HCT116 (cell line): ENCODE results near the gene CAMSAP1. TPM values are rescaled to one million over a fixed set of nuclear protein-coding genes. Genes with fewer than 3 reads are reported as not detected.
A peak's percentile ranks its signal among the peaks of the same experiment; 100 is the strongest.

Experiments
- ATAC-seq: fragments of 200-7000 bp; cut with Tn5 transposase; 2 replicates; pipeline ENCODE4 v1.9.1; 2020; ENCODE audit warnings: mild to moderate bottlenecking, moderate library complexity
- BruUV-seq: library from RNA; stranded (reverse); fragments of 400-500 nt; replicated peaks from 2 replicates; lab custom pipeline; 2021; lab: Mats Ljungman, UMichigan
- CTCF ChIA-PET: fragments of 300-600 bp; sonication (Branson Sonifier 250); formaldehyde crosslinking; loops from one replicate; lab custom pipeline; 2021; ENCODE audit warnings: antibody characterized with exemption; lab: Charles Lee
- POLR2A ChIA-PET: fragments of 300-600, 350-600 bp; sonication (Branson Sonifier 250); formaldehyde crosslinking; loops from one replicate; lab custom pipeline; 2021; ENCODE audit warnings: antibody characterized with exemption; lab: Charles Lee
- RAD21 ChIA-PET, 2 experiments: fragments of 300-600 bp; sonication (Branson Sonifier 250); formaldehyde crosslinking; loops; one replicate each; lab custom pipeline; 2023; ENCODE audit warnings: low total read pairs in 2 of 2; ENCODE audit not compliant: uncharacterized antibody in 2 of 2, unreplicated experiment in 2 of 2, low non-redundant PET in 1 of 2; lab: Charles Lee
- DNase-seq: peaks from one replicate; pipeline ENCODE4 v3.0.0-alpha.2; 2010; ENCODE audit warnings: low read depth, low spot score
- H2AFZ ChIP-seq: fragments of 200-600 bp; shearing (Covaris generic), sonication (generic); 2 replicates; pipeline ENCODE4 v1.6.1; 2017; ENCODE audit warnings: low read depth, mixed run types, mixed read lengths, antibody characterized with exemption, low read length; ENCODE audit not compliant: poor library complexity, severe bottlenecking
- H3K27ac ChIP-seq: 2 replicates; pipeline ENCODE4 v1.5.1; 2012; ENCODE audit warnings: low read depth, low read length
- H3K27me3 ChIP-seq: fragments of 200-600 bp; sonication (generic); 2 replicates; pipeline ENCODE4 v1.6.1; 2016; ENCODE audit warnings: mixed run types, low read length, mixed read lengths; ENCODE audit not compliant: insufficient read depth
- H3K36me3 ChIP-seq, 2 experiments: fragments of 200-500 bp in 1 of 2; fragments of 200-600 bp in 1 of 2; sonication (Bioruptor generic) in 1 of 2; sonication (generic) in 1 of 2; 2 replicates each; pipeline versions ENCODE4 v1.5.1 to v1.6.1; 2014 to 2016; ENCODE audit warnings: low read length in 2 of 2, inconsistent platforms in 1 of 2, mixed read lengths in 1 of 2, mixed run types in 1 of 2; ENCODE audit not compliant: insufficient read depth in 2 of 2, control insufficient read depth in 1 of 2
- H3K4me1 ChIP-seq, 2 experiments: fragments of 200-600 bp in 1 of 2; sonication (generic) in 1 of 2; 2 replicates each; pipeline versions ENCODE4 v1.5.1 to v1.6.1; 2012 to 2017; ENCODE audit warnings: low read length in 2 of 2, inconsistent platforms in 1 of 2, mild to moderate bottlenecking in 1 of 2, mixed read lengths in 1 of 2, mixed run types in 1 of 2, moderate library complexity in 1 of 2; ENCODE audit not compliant: insufficient read depth in 2 of 2, control insufficient read depth in 1 of 2
- H3K4me2 ChIP-seq: fragments of 200-600 bp; sonication (generic); 2 replicates; pipeline ENCODE4 v1.6.1; 2017; ENCODE audit warnings: mixed run types, low read length, mixed read lengths
- H3K4me3 ChIP-seq, 2 experiments: fragments of 200-600 bp in 1 of 2; sonication (generic) in 1 of 2; replicated peaks in 1 of 2; 2 replicates each; pipeline ENCODE4 v1.5.1; 2011 to 2016; ENCODE audit warnings: low read length in 2 of 2, control low read depth in 1 of 2, low read depth in 1 of 2, mild to moderate bottlenecking in 1 of 2, mixed read lengths in 1 of 2, mixed run types in 1 of 2
- H3K79me2 ChIP-seq: fragments of 200-600 bp; sonication (generic); 2 replicates; pipeline ENCODE4 v1.6.1; 2017; ENCODE audit warnings: mild to moderate bottlenecking, mixed run types, low read length, moderate library complexity, mixed read lengths; ENCODE audit not compliant: insufficient read depth
- H3K9ac ChIP-seq: fragments of 200-600 bp; sonication (generic); 2 replicates; pipeline ENCODE4 v1.6.1; 2016; ENCODE audit warnings: low read length, mixed read lengths
- H3K9me2 ChIP-seq: fragments of 200-600 bp; sonication (generic), shearing (Covaris generic); 2 replicates; pipeline ENCODE4 v1.6.1; 2017; ENCODE audit warnings: mixed run types, mild to moderate bottlenecking, moderate library complexity; ENCODE audit not compliant: insufficient read depth
- H3K9me3 ChIP-seq, 2 experiments: fragments of 200-500 bp in 1 of 2; fragments of 200-600 bp in 1 of 2; sonication (Bioruptor generic) in 1 of 2; sonication (generic) in 1 of 2; 2 replicates each; pipeline ENCODE4 v1.6.1; 2014 to 2017; ENCODE audit warnings: low read length in 2 of 2, mixed read lengths in 2 of 2, inconsistent platforms in 1 of 2, low read depth in 1 of 2, mild to moderate bottlenecking in 1 of 2, mixed run types in 1 of 2, moderate library complexity in 1 of 2; ENCODE audit not compliant: control insufficient read depth in 1 of 2, insufficient read depth in 1 of 2
- H4K20me1 ChIP-seq: fragments of 200-600 bp; sonication (generic), shearing (Covaris generic); 2 replicates; pipeline ENCODE4 v1.6.1; 2017; ENCODE audit warnings: mixed run types, mild to moderate bottlenecking, moderate library complexity; ENCODE audit not compliant: insufficient read depth
- ELF1 ChIP-seq: IDR thresholded peaks from 2 replicates; pipeline ENCODE4 v1.6.1; 2012; ENCODE audit warnings: low read depth, borderline replicate concordance
- EZH2 ChIP-seq: fragments of 200-600 bp; sonication (generic); IDR thresholded peaks from 2 replicates; pipeline ENCODE4 v1.6.1; 2017; ENCODE audit warnings: antibody characterized with exemption, mixed run types
- FOSL1 ChIP-seq: IDR thresholded peaks from 2 replicates; pipeline ENCODE4 v1.6.1; 2012; ENCODE audit warnings: low read depth
- JUND ChIP-seq: IDR thresholded peaks from 2 replicates; pipeline ENCODE4 v1.6.1; 2012
- POLR2A ChIP-seq: IDR thresholded peaks from 2 replicates; pipeline ENCODE4 v1.7.0; 2011; ENCODE audit warnings: borderline replicate concordance; ENCODE audit not compliant: insufficient read depth, insufficient read length; ENCODE audit errors: extremely low read depth
- SIN3A ChIP-seq: IDR thresholded peaks from 2 replicates; pipeline ENCODE4 v1.6.1; 2012; ENCODE audit warnings: low read depth
- YY1 ChIP-seq: IDR thresholded peaks from 2 replicates; pipeline ENCODE4 v1.6.1; 2011; ENCODE audit warnings: low read length, low read depth, moderate library complexity, mild to moderate bottlenecking; ENCODE audit not compliant: insufficient replicate concordance; ENCODE audit errors: extremely low read depth
- ZFX ChIP-seq: fragments of 450-650 bp; IDR thresholded peaks from 2 replicates; pipeline ENCODE4 v1.6.1; 2017
- ZNF274 ChIP-seq: fragments of 200-500 bp; sonication (Bioruptor generic); IDR thresholded peaks from 2 replicates; pipeline ENCODE4 v1.6.1; 2014; ENCODE audit warnings: mild to moderate bottlenecking, low read depth, low read length, inconsistent platforms
- intact Hi-C: fragments of 100-400 bp; cut with micrococcal nuclease; formaldehyde crosslinking; loops from 2 replicates; pipeline ENCODE4 v1.10.0; 2022
- total RNA-seq: library from RNA; stranded (reverse); gene quantifications from one replicate; pipeline ENCODE4 v1.2.1, GENCODE V29; 2021; ENCODE audit not compliant: unreplicated experiment
- TF ChIP-seq, protein P1 (sequence below): IDR thresholded peaks from 2 replicates; pipeline ENCODE4 v1.6.1; 2011; ENCODE audit warnings: mild to moderate bottlenecking, low read length, moderate library complexity; ENCODE audit not compliant: insufficient replicate concordance; ENCODE audit errors: extremely low read depth
- TF ChIP-seq, protein P2 (sequence below): IDR thresholded peaks from 2 replicates; pipeline ENCODE4 v1.6.1; 2012; ENCODE audit warnings: low read depth
- TF ChIP-seq, protein P3 (sequence below): IDR thresholded peaks from 2 replicates; pipeline ENCODE4 v1.6.1; 2012

Gene CAMSAP1
- total RNA-seq, 1 experiment from 2014 or later, result 33.1 TPM

DNA sequence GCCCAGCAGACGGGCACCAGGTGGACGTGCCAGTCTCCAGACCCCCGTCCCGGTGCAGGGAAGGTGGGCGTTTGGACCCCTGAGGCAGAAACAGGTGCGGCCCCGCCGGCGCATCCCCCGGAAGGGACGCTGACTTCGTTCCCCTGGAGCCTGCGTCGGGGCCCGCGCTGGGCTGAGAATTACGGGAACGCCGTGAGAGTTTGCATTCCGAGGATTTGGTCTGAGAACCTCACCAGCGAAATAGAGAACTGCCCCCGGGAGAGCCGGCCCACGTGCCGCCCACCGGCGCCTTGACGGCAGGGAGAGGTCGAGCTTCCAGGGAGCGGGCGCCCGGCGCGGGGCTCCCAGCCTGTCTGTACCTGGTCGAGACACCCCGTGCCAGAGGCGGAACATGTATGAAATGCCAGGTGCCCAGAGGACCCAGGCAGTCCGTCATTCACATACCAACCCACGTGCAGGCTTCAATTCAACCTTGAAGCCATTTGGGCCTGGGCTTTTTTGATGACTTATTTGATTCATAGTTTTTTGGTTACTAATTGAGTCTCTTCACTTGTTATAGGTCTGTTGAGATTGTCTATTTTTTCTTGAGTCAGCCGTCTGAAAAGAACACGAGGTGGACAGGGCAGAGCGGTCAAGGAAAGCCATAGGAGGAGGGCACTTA is 877 bp upstream of the CAMSAP1 start:
- DNase-seq, result no peak
- intact Hi-C loops, result no loop called here
- Histone ChIP-seq H4K20me1 (peaks cover 9% of the 10 kb centered on the region; the same call in 1 of the 2 replicates), H3K9me3 (no peaks in the 10 kb centered on the region), H3K9ac (peak overlapping the region; percentile 66), H3K4me2 (peak overlapping the region; percentile 88), H2AFZ (no peak overlapping the region), H3K36me3 (peaks cover 0 to 18% of the 10 kb centered on the region in 2 experiments; a peak in 2 of 4 replicates), H3K27me3 (no peaks in the 10 kb centered on the region), H3K79me2 (peaks cover 66% of the 10 kb centered on the region), H3K4me1 (peaks cover 31 to 49% of the 10 kb centered on the region in 2 experiments)
- no peak for ATAC-seq
- CTCF ChIA-PET, result no interaction called here
- TF ChIP-seq ELF1 (no peak), ZFX (no peak), POLR2A (no peak), ZNF274 (no peak), EZH2 (no peak), SIN3A (no peak), JUND (no peak), FOSL1 (no peak), YY1 (no peak)
- TF ChIP-seq, protein P1, sequence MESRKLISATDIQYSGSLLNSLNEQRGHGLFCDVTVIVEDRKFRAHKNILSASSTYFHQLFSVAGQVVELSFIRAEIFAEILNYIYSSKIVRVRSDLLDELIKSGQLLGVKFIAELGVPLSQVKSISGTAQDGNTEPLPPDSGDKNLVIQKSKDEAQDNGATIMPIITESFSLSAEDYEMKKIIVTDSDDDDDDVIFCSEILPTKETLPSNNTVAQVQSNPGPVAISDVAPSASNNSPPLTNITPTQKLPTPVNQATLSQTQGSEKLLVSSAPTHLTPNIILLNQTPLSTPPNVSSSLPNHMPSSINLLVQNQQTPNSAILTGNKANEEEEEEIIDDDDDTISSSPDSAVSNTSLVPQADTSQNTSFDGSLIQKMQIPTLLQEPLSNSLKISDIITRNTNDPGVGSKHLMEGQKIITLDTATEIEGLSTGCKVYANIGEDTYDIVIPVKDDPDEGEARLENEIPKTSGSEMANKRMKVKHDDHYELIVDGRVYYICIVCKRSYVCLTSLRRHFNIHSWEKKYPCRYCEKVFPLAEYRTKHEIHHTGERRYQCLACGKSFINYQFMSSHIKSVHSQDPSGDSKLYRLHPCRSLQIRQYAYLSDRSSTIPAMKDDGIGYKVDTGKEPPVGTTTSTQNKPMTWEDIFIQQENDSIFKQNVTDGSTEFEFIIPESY, result no peak
- TF ChIP-seq, protein P2, sequence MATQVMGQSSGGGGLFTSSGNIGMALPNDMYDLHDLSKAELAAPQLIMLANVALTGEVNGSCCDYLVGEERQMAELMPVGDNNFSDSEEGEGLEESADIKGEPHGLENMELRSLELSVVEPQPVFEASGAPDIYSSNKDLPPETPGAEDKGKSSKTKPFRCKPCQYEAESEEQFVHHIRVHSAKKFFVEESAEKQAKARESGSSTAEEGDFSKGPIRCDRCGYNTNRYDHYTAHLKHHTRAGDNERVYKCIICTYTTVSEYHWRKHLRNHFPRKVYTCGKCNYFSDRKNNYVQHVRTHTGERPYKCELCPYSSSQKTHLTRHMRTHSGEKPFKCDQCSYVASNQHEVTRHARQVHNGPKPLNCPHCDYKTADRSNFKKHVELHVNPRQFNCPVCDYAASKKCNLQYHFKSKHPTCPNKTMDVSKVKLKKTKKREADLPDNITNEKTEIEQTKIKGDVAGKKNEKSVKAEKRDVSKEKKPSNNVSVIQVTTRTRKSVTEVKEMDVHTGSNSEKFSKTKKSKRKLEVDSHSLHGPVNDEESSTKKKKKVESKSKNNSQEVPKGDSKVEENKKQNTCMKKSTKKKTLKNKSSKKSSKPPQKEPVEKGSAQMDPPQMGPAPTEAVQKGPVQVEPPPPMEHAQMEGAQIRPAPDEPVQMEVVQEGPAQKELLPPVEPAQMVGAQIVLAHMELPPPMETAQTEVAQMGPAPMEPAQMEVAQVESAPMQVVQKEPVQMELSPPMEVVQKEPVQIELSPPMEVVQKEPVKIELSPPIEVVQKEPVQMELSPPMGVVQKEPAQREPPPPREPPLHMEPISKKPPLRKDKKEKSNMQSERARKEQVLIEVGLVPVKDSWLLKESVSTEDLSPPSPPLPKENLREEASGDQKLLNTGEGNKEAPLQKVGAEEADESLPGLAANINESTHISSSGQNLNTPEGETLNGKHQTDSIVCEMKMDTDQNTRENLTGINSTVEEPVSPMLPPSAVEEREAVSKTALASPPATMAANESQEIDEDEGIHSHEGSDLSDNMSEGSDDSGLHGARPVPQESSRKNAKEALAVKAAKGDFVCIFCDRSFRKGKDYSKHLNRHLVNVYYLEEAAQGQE, result no peak
- TF ChIP-seq, protein P3, sequence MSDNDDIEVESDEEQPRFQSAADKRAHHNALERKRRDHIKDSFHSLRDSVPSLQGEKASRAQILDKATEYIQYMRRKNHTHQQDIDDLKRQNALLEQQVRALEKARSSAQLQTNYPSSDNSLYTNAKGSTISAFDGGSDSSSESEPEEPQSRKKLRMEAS, result no peak; the same call in 1 of the 2 replicates
- TF ChIP-seq, all 23 proteins: peak for 0
- ChIA-PET RAD21 (no interaction called here), POLR2A (no interaction called here)
- BruUV-seq, result TSS peak; percentile 65
- Histone ChIP-seq H3K27ac (peak overlapping the region; percentile 79), H3K4me3 (peak overlapping the region; percentile 56 to 68), H3K9me2 (no peaks in the 10 kb centered on the region)
